Activated CD4-positive, CD25-positive, alpha-beta regulatory T cell treated with anti-CD3 and anti-CD28 coated beads, Interleukin-2, amount 50 U/mL, for 72 hours (primary cell): ENCODE measurements around the gene IGF1R.

Source experiments
- DNase-seq: peaks from one replicate; pipeline ENCODE4 v3.0.0; 2021

IGF1R gene

GRCh38 chr15:98755781-98756180 lies 107.4 kb downstream of the IGF1R start:
- no peak for DNase-seq

GRCh38 chr15:98758224-98758623 lies 109.9 kb downstream of the IGF1R start:
- DNase-seq, result no peak

DNA sequence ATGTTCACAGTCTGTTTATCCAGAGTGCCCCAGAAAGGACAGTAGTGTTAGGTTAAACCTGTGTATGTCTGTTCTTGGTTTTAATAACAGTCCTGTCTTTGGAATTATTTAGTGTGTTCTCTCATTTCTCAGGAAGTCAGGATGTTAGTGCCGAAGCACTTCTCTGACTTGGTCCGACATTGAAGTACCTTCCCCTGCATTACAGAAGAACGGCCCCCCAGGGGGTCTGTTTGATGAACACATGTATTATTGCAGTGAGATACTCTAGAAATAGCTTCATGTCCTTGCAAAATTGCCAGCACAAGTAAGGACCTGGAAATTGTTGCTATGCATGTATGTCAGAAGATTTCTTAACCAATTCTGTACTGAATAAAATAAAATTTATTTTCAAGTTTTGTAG lies 110.9 kb downstream of the IGF1R start:
- DNase-seq, result no peak

DNA sequence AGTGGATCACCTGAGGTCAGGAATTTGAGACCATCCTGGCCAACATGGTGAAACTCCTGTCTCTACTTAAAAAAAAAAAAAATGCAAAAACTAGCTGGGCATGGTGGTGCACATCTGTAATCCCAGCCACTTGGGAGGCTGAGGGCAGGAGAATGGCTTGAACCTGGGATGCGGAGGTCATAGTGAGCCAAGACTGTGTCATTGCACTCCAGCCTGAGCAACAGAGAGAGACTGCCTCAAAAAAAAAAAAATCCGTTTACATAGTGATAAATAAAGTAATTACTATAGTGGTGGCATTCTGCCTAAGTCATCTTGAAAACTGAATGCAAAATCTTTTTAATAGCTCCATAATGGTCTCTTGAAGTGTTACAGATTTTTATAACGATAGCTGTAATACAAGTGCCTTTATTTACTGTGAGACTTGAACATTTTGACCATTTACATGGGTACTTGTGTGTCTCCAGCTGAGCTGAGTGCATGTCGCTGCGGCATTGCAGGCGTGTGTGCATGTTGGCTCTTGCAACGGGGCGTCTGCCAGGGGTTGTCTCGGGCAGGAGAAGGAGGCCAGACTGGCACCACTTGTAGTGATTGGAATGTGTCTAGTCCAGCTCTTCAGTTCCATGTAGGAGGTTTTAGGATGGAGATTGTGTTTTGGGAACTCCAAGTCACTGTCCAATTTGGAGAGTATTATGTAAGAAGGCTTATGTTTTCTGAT lies 111.9 kb downstream of the IGF1R start:
- DNase-seq, result no peak

- DNase-seq, result no peak
Observed at GRCh38 chr15:98760975-98761374, 112.6 kb downstream of the IGF1R start.

DNA sequence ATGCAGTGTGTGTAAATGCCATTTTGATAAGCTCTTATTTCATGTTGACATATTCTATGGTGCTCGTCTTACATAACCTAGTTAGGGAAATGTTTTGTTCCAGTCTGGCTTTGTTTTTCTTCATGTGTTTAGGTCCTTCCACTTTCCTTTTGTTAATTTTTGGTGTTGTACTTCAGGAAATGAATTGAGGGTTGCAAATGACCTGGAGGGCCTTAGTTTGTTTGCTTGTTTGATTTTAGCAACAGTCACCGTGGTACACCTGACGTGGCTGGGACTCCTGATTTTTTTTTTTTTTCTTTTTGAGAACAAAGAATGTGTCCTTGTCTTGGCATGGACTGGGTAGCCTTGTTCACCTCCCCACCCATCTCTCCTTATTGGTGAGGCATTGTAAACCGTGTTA lies 114.8 kb downstream of the IGF1R start:
- no peak for DNase-seq

DNA sequence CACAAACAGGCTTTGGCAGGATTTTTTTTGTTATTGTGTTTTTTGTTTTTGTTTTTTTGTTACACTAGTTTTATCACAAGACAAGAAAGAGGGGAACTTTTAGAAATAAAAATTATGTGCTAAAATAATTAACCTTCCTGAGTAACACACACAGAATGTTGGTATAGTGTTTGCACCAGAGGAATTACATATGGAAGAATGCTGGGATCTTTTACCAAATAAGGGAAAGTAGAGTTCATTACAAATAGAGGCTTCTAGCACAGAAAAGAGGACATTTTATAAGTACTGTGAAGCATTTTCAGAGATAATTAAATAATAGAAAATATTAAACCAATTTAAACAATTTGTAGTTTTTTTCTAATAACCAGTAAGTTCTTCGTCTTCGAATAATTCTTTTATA lies 116.0 kb downstream of the IGF1R start:
- DNase-seq, result no peak

DNA sequence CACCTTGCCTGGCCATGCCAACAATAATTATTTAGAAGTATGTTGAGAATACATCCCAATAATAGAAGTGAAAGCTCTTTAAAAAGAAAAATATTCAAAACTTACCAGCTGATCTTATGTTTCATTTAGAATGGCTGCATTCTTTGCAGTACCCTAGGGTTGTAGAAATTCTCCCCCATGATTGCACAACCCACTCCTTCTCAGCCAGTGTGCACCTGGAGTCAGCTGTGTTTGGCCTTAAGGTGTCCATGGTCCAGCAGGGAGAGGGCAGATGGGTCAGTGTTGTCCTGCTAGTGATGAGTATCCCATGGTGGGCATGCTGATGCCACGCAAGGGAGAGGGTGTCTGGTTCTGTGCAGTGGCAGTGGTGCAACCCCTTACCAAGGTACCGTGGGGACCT lies 117.3 kb downstream of the IGF1R start:
- no peak for DNase-seq

DNA sequence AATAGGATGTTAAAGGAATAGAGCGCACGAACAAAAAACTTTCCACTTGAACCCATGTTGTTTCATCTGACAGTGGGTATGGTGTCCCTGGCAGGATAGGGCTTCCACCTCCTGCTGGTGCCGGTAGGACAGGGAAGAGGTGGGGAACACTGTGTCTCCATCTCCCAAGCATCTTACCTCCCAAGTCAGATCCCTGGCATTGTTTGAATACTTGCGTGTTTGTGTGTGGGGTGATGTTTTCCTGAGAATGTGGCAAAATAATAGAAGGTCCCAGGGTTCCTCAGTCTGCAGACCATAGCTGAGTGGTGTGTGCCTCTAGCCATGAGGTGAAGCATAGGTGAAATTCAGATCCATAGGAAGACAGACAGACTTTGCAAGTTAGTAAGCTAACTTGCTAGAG lies 119.4 kb downstream of the IGF1R start:
- no peak for DNase-seq

DNA sequence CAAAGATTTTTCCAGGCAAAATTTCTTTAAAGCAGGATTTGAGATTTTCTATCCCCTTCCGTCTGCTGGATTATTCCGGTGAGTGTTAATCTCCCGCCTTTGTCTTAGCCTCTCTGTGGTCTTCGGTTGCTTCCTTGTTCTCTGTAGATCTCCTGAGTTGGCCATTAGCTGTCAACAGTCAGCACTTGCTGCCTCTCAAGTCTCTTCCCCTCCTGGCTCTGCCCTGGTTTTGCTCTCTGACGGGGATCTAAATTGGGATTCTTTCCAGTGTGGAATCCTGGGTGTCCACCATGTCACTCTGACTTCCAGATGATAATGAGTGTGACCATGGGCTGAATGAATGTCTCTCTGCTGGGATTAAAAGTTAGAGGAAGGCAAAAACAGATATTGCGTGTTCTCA lies 121.5 kb downstream of the IGF1R start:
- DNase-seq, result no peak

GRCh38 chr15:98770984-98771383 lies 122.6 kb downstream of the IGF1R start:
- no peak for DNase-seq

DNA sequence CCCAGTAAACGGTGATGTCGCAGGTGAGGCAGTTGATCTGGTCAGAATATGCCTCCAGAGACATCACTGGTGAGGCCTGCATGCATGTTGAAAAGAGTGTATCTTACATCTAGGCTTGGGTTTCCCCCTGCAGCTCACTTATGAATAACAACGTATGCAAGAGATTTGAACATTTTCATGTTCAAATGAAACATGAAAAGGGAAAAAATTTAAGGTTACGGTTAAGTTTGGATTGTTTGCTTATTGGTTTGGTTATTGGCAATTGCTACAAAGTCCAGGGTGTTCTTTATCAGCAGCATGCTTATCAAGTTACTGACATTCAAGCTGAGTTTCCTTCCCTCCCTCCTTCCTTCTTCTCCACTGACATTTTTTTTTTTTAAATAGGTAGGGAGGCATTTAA lies 123.2 kb downstream of the IGF1R start:
- DNase-seq, result no peak

DNA sequence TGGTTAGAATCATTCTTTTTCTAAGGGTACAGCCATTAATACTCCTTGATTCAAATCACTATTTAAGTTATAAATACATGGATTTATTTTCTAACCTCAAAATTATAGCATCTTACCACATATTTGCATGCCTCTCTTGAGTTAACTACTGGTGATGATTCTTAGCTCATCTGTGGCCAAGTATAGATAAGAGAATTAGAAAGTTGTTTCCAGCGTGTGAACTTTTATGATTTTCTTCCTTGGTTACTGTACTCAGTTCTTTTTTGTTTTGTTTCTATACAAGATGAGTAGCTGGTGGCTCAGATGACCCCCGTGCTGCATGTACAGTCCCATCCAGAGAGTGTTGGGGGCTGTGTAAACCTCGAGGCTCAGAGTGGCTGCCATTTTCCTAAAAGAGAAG lies 124.6 kb downstream of the IGF1R start:
- no peak for DNase-seq

DNA sequence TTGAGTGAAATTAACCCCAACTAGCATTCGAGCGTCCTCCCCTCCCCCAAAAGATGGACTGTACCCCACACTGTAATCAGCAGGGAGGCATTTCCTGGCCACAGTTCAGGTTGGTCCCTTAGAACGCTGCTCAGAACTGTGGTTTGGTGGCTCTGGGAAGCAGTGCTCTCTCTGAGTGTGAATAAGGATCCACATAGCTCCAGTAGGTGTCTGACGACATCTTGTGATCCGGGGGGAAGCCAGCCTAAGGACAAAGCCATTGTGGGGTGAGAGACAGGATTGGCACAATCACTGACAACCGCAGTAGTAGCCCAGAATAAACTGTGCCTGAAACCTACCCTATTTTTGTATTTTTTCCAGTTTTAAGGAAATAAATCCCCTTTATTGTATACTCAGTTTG lies 125.3 kb downstream of the IGF1R start:
- no peak for DNase-seq

- DNase-seq, result no peak
Observed at GRCh38 chr15:98774756-98775497, 126.6 kb downstream of the IGF1R start.

- no peak for DNase-seq
Observed at GRCh38 chr15:98775498-98776230, 127.3 kb downstream of the IGF1R start.

DNA sequence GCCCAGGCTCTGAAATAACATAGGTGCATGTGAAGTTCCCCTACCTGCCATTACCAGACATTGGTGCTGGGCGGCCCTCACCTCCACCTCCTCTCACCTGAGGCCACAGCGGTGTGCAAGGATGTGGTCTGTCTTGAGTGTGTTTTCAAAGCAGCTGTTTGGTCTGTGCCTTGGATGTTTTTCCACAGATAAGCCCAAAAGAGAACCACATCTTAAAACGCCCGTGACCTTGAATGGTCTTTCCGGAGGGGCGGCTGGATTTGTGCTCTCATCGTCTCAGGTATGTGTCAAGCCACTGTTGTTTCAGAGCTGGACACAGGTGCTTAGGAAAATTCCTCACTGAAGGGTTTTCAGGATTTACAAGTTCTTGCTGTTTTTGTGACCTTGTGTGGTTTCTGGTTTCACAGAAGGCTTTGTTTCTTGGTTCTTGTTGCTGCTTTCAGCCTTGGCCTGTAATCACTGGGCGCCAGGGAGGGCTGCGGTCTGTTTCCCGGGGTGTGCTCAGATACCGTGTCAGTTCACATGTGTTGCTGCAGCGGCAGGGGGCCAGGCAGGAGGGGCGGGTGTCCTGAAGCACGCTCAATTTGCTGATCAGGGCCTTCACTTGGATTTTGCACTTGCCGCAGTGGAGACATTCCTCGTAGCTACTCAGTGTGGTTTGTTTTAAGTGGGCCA lies 128.4 kb downstream of the IGF1R start:
- DNase-seq, result no peak

- no peak for DNase-seq
Observed at GRCh38 chr15:98777426-98777825, 129.1 kb downstream of the IGF1R start.

DNA sequence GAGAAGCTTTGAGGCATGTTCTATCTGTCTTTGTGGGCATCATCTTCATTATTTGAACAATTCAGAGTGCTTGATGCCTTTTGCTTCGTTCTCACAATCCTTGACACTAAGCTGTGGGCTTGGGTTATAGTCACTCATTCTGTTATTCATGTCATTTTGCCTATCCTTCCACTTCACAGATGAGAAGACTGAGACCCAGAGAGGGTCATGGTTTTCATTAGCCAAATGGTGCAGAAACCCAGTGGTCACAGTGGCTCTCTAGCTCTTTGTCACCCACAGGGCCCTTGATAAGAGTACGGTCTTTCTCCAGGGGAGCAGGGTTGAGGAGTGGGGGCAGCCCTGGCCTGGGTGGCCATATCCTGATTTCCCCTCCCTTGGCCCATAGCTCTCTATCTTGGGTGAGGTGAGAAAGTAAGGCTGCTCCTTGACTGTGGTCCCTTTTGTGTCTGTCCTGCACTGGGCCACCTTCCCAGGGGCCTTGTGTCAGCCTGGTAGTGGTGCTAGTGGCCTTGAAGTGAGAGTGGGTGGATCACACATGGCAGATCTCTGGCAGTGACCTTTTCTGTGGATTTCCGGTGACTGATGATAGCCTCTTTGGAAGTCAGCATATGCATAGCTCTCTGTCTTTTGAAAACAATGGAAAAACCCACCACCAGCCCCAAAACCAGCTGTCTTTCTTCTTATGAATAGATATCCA lies 130.1 kb downstream of the IGF1R start:
- no peak for DNase-seq

DNA sequence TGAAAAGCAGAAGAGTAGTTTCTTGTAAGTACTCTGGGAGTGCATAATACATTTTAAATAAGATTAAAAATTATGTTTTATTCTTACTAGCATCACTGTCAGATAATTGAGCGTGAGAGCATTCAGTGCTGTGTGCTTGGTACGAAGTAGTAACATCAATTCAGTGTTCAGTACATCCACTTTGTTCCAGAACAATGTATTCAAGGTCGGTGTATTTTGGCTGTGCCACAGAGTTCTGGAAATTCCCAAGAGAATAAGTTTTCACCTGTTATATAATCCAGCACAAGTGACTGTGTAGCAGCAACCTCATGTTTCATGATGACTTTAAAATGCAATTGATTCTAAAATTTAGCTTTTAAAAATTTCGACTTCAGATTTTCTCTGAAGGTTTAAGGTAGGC lies 130.6 kb downstream of the IGF1R start:
- no peak for DNase-seq

DNA sequence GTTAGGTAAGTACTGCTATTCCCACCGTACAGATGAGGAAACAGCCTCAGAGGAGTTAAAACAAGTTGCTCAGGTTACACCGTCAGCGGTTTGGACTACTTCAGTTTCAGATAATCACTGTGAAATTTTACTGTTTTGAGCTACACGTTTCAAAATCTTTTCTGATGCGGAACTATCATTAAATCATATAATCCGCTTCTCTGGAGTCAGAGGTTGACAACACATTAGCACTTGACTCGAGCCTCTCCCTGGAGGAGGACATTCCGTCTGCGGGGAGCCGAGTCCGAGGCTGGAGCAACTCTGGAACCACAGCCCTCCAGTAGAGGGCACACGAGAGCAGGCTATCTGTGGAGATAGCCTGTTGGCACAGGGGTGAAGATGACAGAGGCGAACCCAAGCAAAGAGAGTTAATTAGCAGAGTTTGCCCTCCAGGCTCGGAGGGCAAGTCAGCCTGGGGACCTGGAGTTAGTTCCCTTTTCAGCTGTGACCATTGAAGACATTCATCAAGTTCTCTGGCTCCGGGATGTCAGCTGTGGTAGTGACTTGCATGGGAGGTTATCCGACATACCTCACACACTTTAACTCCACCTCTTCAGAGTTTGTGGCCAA lies 131.2 kb downstream of the IGF1R start:
- DNase-seq, result peak; percentile 80

DNA sequence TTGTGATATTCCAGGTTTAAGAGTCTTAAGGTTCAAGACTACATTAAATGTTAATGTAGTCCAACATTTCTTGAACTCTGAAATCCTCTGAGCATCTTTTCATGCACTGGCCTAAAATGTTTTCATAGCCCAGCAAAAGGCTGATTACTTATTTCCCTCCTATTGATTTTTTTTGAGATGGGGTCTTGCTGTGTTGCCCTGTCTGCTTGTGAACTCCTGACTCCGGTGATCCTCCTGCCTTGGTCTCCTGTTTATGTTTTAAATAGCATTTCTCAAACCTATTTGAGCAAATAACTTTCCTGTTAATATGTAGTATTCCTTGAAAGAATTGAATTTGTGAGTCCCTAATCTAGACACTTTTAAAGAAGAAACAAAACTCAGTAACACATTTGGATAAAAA lies 133.5 kb downstream of the IGF1R start:
- DNase-seq, result no peak
